ENCODE measurements around the gene ZFP90. TPM values are rescaled to one million over a fixed set of nuclear protein-coding genes. Genes with fewer than 3 reads are reported as not detected.
"Not testable (repeated sequence)": the region's sequence is repeated elsewhere in the genome, so short reads cannot be mapped to it uniquely, and the experiment has no call there.

ZFP90 gene
- total RNA-seq, 1 donor from 2014 or later, result 34.8 TPM

DNA sequence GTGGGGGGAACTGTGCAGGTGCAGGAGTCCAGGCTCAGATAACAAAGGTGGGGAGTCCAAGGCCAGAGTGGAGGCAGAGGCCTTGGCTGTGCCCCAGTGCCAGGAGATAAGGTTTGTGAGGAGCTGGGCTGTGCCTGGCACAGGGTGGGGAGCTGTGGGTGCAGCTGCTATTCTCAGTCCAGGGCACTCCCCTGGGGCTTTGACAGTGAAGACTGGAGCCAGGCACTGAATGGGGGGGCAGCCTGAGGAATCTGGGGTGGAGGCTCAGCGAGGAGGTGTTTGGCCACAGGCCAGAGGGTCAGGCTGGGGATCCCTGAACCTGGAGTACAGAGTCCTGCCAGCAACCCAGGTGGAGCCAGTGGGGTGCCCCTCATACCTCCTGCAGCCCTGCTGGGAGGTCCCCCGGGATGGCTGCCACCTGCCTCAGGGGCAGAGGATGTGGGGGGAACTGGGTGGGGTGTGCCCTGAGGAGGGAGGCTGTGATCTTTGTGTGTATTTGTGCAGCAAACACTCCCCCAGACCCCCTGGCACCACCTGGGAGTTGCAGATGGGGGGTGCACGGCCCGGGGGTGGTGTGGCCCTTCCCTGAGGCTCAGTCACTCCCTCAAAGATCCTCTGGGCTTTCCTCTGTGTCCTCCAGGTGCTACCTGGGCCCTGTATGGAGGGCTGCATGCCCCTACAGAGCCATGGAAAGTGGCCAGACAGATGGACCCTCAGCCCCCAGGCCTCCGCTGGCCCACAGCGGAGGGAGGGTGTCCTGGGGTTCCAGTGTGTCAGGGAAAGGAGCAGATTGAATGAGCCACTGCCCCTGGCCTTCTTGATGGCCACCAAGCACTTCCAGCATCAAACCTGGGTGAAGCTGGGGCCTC, 46.3 kb upstream of the ZFP90 start:
- no peaks in the 10 kb centered on the region for H3K4me1 Mint-ChIP-seq (ENCODE audit: unreplicated experiment)
- no peak for DNase-seq (ENCODE audit: extremely low spot score, unreplicated experiment)
- H3K4me3 Mint-ChIP-seq (ENCODE audit: unreplicated experiment), result no peak overlapping the region
- TF ChIP-seq, protein P1, sequence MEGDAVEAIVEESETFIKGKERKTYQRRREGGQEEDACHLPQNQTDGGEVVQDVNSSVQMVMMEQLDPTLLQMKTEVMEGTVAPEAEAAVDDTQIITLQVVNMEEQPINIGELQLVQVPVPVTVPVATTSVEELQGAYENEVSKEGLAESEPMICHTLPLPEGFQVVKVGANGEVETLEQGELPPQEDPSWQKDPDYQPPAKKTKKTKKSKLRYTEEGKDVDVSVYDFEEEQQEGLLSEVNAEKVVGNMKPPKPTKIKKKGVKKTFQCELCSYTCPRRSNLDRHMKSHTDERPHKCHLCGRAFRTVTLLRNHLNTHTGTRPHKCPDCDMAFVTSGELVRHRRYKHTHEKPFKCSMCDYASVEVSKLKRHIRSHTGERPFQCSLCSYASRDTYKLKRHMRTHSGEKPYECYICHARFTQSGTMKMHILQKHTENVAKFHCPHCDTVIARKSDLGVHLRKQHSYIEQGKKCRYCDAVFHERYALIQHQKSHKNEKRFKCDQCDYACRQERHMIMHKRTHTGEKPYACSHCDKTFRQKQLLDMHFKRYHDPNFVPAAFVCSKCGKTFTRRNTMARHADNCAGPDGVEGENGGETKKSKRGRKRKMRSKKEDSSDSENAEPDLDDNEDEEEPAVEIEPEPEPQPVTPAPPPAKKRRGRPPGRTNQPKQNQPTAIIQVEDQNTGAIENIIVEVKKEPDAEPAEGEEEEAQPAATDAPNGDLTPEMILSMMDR (IDR thresholded peaks at IDR 0.05), result no peak
- no peaks in the 10 kb centered on the region for H3K36me3 Mint-ChIP-seq (ENCODE audit: unreplicated experiment)
- H3K27ac Mint-ChIP-seq (ENCODE audit: unreplicated experiment), result no peak overlapping the region
- H3K9me3 Mint-ChIP-seq (ENCODE audit: unreplicated experiment), result no peaks in the 10 kb centered on the region
- H3K27me3 Mint-ChIP-seq (ENCODE audit: unreplicated experiment), result peaks cover 19% of the 10 kb centered on the region

DNA sequence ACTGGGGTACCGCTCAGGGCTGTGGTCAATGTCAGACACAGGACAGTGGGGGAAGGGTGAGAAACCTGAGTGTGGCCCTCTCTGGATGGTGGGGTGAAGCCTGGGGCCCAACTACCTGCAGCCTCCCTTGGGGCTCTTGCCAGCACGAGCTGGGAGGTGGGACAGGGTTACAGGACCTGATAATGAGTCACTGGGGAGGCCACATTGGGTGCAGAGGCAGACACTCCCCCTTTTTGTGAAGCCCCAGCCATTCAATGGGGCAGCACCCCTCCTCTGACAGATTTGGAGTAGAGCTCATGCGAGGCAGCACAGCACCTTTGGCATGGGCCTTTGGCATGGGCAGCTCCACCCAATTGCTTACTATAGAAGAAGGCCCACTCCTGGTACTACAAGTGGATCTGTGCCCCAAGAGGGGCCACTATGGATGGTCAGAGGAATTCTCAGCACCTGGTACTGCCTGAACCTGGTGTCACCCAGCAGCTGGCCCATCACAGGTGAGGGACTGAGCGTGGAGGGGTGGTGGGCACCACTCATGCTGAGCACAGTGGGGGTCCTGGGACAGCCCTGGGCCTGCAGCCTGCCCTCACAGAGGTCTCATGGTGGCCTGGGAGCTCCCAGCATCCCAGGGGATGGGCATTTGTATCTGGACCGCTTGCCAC, 45.5 kb upstream of the ZFP90 start:
- no peak for DNase-seq (ENCODE audit: extremely low spot score, unreplicated experiment)
- H3K4me3 Mint-ChIP-seq (ENCODE audit: unreplicated experiment), result no peak overlapping the region
- no peaks in the 10 kb centered on the region for H3K9me3 Mint-ChIP-seq (ENCODE audit: unreplicated experiment)
- H3K27ac Mint-ChIP-seq (ENCODE audit: unreplicated experiment), result no peak overlapping the region
- peaks cover 15% of the 10 kb centered on the region for H3K27me3 Mint-ChIP-seq (ENCODE audit: unreplicated experiment)
- no peaks in the 10 kb centered on the region for H3K4me1 Mint-ChIP-seq (ENCODE audit: unreplicated experiment)
- no peaks in the 10 kb centered on the region for H3K36me3 Mint-ChIP-seq (ENCODE audit: unreplicated experiment)
- TF ChIP-seq, protein P1 (IDR thresholded peaks at IDR 0.05), result no peak

GRCh38 chr16:68494261-68494660, 44.8 kb upstream of the ZFP90 start:
- not testable (repeated sequence) for H3K9me3 Mint-ChIP-seq (ENCODE audit: unreplicated experiment); H3K4me1 Mint-ChIP-seq (ENCODE audit: unreplicated experiment); H3K36me3 Mint-ChIP-seq (ENCODE audit: unreplicated experiment); H3K27ac Mint-ChIP-seq (ENCODE audit: unreplicated experiment); DNase-seq (ENCODE audit: extremely low spot score, unreplicated experiment); H3K4me3 Mint-ChIP-seq (ENCODE audit: unreplicated experiment)
- peaks cover 11% of the 10 kb centered on the region for H3K27me3 Mint-ChIP-seq (ENCODE audit: unreplicated experiment)

DNA sequence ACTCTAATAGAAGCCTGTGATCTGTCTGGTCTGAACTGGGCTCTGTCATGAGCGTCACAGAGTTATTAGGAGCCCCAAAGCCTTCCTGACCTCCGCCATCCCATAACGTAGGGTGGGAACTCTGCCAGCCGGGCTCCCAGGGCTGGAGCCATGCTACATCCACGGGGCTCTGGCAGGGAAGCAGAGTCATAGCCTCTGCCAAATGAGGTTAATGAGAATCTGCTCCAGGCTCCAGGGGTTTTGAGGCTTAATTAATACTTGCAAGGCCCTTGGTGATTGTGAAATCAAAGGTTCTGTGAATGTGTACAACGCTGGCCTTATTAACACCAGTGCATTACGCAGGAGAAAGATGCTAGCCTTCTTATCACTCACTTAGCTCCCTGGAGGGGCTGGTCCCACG, 42.4 kb upstream of the ZFP90 start:
- Mint-ChIP-seq H3K27me3 (ENCODE audit: unreplicated experiment) (peaks cover 11% of the 10 kb centered on the region), H3K27ac (ENCODE audit: unreplicated experiment) (no peak overlapping the region), H3K4me3 (ENCODE audit: unreplicated experiment) (no peak overlapping the region), H3K36me3 (ENCODE audit: unreplicated experiment) (no peaks in the 10 kb centered on the region), H3K4me1 (ENCODE audit: unreplicated experiment) (no peaks in the 10 kb centered on the region), H3K9me3 (ENCODE audit: unreplicated experiment) (no peaks in the 10 kb centered on the region)
- TF ChIP-seq, protein P1 (IDR thresholded peaks at IDR 0.05), result no peak
- DNase-seq (ENCODE audit: extremely low spot score, unreplicated experiment), result no peak

GRCh38 chr16:68499006-68499405, 40.1 kb upstream of the ZFP90 start:
- Mint-ChIP-seq H3K27me3 (ENCODE audit: unreplicated experiment) (peaks cover 11% of the 10 kb centered on the region), H3K27ac (ENCODE audit: unreplicated experiment) (no peak overlapping the region), H3K9me3 (ENCODE audit: unreplicated experiment) (no peaks in the 10 kb centered on the region), H3K36me3 (ENCODE audit: unreplicated experiment) (no peaks in the 10 kb centered on the region), H3K4me1 (ENCODE audit: unreplicated experiment) (no peaks in the 10 kb centered on the region), H3K4me3 (ENCODE audit: unreplicated experiment) (no peak overlapping the region)
- TF ChIP-seq, protein P1 (IDR thresholded peaks at IDR 0.05), result no peak
- DNase-seq (ENCODE audit: extremely low spot score, unreplicated experiment), result no peak
